Prostate gland (tissue), 2 donors: ENCODE results near the gene ATAT1. TPM values are rescaled to one million over a fixed set of nuclear protein-coding genes. Genes with fewer than 3 reads are reported as not detected.

Source experiments
- DNase-seq: peaks from one replicate; pipeline ENCODE4 v3.0.0-alpha.2; 2019; ENCODE audit warnings: low spot score
- H3K27ac ChIP-seq, 2 donors: fragments of 200-600 bp; sonication (generic); 2 replicates each; pipeline ENCODE4 v1.5.1; 2017 to 2019
- H3K27me3 ChIP-seq: fragments of 200-600 bp; sonication (generic); replicated peaks from 2 replicates; pipeline ENCODE4 v1.5.1; 2019; ENCODE audit not compliant: insufficient read depth
- H3K36me3 ChIP-seq, 2 donors: fragments of 200-600 bp; sonication (generic); 1 replicate in 1 of 2; 2 replicates in 1 of 2; pipeline versions ENCODE4 v1.5.1 to v1.8.1; 2017 to 2019
- H3K4me1 ChIP-seq: fragments of 200-600 bp; sonication (generic); replicated peaks from 2 replicates; pipeline ENCODE4 v1.5.1; 2019
- H3K4me3 ChIP-seq, 2 donors: fragments of 200-600 bp; sonication (generic); 2 replicates each; pipeline ENCODE4 v1.5.1; 2017 to 2019
- H3K9me3 ChIP-seq: fragments of 200-600 bp; sonication (generic); 2 replicates; pipeline ENCODE4 v1.5.1; 2017
- POLR2A ChIP-seq: fragments of 450-650 bp; IDR thresholded peaks from one replicate; pipeline ENCODE4 v1.6.1; 2016; ENCODE audit warnings: antibody characterized with exemption, mild to moderate bottlenecking
- POLR2AphosphoS5 ChIP-seq: sonication (generic); formaldehyde crosslinking; IDR thresholded peaks from one replicate; pipeline ENCODE4 v1.6.1; 2017; ENCODE audit warnings: antibody characterized with exemption
- WGBS: methylation state at CpG from one replicate; pipeline ENCODE4 v1.1.5; 2018; 5-methylcytosine and 5-hydroxymethylcytosine counted together
- intact Hi-C: fragments of 100-400 bp; cut with DNase I; formaldehyde crosslinking; loops from one replicate; pipeline ENCODE4 v1.14.2; 2022
- total RNA-seq, 2 donors: library from RNA; depleted of rRNA; stranded (reverse); fragments of >200 nt; gene quantifications; one replicate each; pipeline ENCODE4 v1.1.0, GENCODE V29; 2016
- TF ChIP-seq, protein P1 (sequence below), 4 experiments: fragments of 200-600 bp in 2 of 4; fragments of 450-650 bp in 2 of 4; sonication (generic) in 2 of 4; IDR thresholded peaks; 1 replicate in 3 of 4; 2 replicates in 1 of 4; pipeline ENCODE4 v1.5.1; 2016 to 2019; ENCODE audit warnings: antibody characterized with exemption in 4 of 4, mild to moderate bottlenecking in 2 of 4, moderate library complexity in 2 of 4

The ATAT1 gene
- total RNA-seq, 2 donors from 2014 or later, result 8.7 to 11.0 TPM

DNA sequence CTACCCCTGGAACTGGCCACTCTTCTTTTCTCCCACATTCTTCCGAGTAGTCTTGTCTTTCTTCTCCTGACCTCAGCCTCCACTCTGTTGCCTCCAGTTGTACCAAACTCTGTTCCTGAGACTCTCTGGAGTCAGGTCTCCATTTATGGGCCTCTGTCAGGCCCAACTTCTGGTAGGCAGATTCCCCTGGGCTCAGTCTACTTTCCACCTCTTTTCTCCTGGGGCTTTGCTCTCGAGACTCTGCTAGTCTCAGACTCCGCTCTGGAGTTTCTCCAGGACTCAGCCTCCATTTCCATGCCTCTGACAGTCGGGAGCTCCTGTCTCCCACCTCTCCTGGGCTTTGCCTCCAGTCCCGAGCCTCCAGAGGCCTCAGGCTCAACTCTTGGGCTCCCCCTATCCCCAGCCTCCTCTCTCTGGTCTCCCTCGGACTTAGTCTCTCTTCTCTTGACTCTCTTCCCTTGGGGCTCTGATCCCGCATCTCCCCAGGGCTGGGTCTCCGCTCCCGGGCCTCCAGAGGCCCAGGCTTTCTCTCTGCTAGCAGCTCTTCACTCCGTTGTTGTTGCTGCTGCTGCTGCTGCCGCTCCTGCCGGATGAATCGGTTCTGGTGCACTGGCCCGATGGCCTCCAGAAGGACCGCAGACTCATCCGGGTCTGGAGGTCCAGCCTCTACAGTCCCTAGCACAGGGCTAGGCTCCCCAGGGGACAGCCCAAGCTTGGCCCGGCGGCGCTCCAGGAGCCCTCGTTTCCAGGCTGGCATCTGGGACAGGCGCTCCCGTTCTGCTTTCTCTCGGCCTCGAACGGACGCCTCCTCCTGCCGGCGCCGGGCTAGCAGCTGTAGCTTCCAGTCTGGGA is 58.7 kb downstream of the ATAT1 start:
- intact Hi-C loops, result loop anchor here (2.0 to 5.0 kb wide), 2 partner anchors 35 to 68 kb away; partner anchors contain the start of genes MRPS18B, PPP1R10 and TUBB

DNA sequence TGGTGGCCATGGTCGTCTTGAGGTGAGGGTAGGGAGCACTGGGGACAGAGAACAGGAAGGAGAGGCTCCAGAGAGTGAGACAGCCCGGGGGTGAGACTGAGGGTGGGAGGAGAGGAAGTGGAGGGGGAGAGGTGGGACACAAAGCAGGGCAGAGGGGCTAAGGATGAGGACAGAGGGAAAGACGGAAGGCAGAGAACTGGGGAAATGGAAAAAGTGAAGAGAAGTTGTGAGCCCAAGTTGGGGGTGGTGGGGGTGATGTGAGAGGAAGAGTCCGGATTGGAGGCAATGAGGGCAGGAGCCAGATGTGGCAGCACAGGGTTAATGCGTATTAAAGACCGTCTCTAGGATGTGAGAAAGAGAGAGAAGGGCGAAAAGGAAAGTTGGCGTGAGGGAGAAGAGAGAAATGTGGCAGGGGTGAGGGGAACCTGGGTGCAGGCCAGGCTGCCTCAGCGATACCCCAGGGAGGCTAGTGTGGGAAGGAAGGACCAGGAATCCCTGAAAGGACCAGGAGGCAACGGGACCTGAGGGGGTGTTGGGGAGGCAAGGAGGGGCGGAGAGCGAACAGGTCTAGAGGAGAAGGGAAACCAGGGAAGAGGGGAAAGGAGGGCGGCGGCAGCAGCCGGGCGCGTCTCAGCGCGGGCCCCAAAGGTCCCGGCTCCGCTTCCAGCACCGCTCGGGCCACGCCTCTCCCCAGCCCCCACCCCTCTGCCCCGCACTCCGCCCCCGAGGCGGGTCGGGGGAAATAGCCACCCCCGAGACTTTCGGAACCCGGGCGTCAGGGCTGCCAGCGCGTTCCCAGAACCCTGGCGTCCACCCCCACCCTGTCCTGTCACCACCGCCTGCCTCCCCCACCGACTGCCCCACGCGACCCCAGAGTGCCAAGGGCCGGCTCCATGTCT is 59.6 kb downstream of the ATAT1 start, which contains the start of gene PPP1R18:
Gene PPP1R18 (minus strand): TSS at position 637 of the 899 bp plus-strand sequence. CDS start 627 bp downstream, at position 10.
- Histone ChIP-seq H3K4me3 (peak within 1 kb of the TSS; percentile 66 to 88), H3K36me3 (no peaks in the 10 kb centered on the region), H3K27me3 (no peaks in the 10 kb centered on the region), H3K27ac (peak within 1 kb of the TSS; percentile 92 to 97), H3K4me1 (peaks cover 4% of the 10 kb centered on the region), H3K9me3 (no peaks in the 10 kb centered on the region)
- intact Hi-C loops, result loop anchor here (2.0 to 5.0 kb wide), 2 partner anchors 35 to 69 kb away; partner anchors contain the start of genes MRPS18B, PPP1R10 and TUBB
- WGBS, result 2% methylated on average over 41 of the region's 41 CpGs
- peak; percentile 69 for DNase-seq
- TF ChIP-seq POLR2A (peak; percentile 59), POLR2AphosphoS5 (peak; percentile 8)
- TF ChIP-seq, protein P1, sequence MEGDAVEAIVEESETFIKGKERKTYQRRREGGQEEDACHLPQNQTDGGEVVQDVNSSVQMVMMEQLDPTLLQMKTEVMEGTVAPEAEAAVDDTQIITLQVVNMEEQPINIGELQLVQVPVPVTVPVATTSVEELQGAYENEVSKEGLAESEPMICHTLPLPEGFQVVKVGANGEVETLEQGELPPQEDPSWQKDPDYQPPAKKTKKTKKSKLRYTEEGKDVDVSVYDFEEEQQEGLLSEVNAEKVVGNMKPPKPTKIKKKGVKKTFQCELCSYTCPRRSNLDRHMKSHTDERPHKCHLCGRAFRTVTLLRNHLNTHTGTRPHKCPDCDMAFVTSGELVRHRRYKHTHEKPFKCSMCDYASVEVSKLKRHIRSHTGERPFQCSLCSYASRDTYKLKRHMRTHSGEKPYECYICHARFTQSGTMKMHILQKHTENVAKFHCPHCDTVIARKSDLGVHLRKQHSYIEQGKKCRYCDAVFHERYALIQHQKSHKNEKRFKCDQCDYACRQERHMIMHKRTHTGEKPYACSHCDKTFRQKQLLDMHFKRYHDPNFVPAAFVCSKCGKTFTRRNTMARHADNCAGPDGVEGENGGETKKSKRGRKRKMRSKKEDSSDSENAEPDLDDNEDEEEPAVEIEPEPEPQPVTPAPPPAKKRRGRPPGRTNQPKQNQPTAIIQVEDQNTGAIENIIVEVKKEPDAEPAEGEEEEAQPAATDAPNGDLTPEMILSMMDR (IDR thresholded peaks at IDR 0.05), result no peak

More for the DNA sequence above, 58.7 kb downstream of the ATAT1 start:
- peaks cover 4% of the 10 kb centered on the region for H3K4me1 ChIP-seq
- H3K27me3 ChIP-seq, result no peaks in the 10 kb centered on the region
- WGBS, result 54% methylated on average over 27 of the region's 29 CpGs
- no peak for DNase-seq
- H3K36me3 ChIP-seq, result no peaks in the 10 kb centered on the region
- H3K27ac ChIP-seq, result peak overlapping the region; percentile 92 to 97
- no peaks in the 10 kb centered on the region for H3K9me3 ChIP-seq
- peak overlapping the region; percentile 66 to 88 for H3K4me3 ChIP-seq
- TF ChIP-seq, protein P1 (IDR thresholded peaks at IDR 0.05), result no peak
- TF ChIP-seq POLR2AphosphoS5 (no peak), POLR2A (no peak)

DNA sequence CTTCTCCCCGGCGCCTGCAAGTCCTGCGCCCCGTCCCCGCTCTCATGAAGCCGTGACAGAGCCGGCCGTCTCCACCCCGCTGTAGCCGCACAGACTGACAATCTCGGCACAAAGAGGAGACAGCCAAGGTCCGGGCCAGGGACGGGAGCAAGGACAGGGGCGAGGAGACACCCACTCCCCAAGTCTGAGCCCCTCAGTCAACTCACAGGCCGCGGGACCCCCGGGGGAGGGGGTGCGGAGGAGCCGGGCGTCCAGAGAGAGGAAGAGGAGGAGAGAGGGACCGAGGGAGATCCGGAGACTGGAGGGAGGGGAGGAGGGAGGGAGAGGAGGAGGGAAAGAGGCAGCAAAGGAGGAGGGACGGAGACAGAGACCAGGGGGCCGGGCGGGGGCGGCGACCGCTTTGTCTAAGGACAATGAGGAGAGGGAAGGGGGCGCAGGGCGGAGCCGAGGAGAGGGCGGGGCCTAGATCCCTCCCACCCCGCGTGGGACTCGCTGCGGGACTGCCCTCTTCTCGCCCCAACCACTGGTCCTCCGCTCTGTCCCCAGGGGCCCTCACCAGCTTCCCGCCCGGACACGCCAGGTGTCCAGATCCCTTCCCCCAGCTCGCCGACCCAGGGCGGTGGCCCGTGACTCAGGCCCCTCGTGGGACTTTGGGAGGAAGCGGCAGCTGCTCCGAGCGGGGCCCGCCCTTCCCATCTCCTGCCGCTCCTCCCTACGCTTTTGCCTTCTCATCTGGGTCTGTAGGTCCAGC is 60.4 kb downstream of the ATAT1 start:
- under 1% methylated on average over 52 of the region's 52 CpGs for WGBS
- Histone ChIP-seq H3K27ac (peak overlapping the region; percentile 92 to 97), H3K9me3 (no peaks in the 10 kb centered on the region), H3K36me3 (no peaks in the 10 kb centered on the region), H3K4me1 (peaks cover 4% of the 10 kb centered on the region), H3K4me3 (peak overlapping the region; percentile 66 to 88), H3K27me3 (no peaks in the 10 kb centered on the region)
- intact Hi-C loops, result loop anchor here (2.0 to 5.0 kb wide), 2 partner anchors 34 to 70 kb away; partner anchors contain the start of genes MRPS18B, PPP1R10 and TUBB
- peak; percentile 76 for DNase-seq
- peak; percentile 63 for TF ChIP-seq POLR2A
- peak; percentile 74 for TF ChIP-seq POLR2AphosphoS5
- TF ChIP-seq, protein P1 (IDR thresholded peaks at IDR 0.05), result no peak

DNA sequence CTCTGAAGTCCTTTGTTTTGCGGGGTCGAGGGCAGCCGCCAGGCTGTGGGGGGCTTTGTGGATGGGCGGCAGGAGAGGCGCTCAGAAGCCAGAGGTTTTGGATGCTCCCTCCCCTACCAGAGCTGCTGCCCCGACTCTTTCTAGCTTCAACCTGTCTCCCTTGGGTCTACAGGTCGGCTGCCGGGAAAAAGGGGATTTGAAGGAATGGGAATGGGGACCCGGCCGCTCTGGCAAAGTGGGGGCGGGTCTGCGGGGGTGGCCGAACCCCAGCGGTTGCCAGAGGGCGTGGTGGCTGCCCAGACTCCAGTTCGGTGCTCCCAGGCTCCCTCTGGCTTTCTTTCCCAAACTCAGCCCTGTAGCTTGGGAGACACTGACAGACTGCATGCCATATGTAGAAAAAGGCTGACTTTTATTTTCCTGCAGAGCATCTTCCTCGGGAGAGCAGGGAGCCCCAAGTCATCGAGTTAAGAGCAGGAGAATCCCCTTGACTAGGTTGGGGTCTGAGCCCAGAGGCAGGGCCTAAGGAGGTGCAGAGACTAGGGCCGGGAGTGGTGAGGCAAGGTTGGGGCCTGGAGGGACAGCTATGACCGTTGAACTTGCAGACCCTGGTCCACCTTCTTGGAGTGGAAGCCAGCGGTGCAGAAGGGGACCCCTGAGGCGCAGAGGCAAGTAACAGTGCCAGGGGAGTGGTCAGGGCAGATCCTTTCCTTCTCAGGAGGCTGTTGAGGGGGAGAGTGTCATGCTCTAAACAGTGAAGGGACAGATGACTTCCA is 61.2 kb downstream of the ATAT1 start:
- DNase-seq, result no peak
- Histone ChIP-seq H3K9me3 (no peaks in the 10 kb centered on the region), H3K27ac (peak overlapping the region; percentile 92 to 97), H3K27me3 (no peaks in the 10 kb centered on the region), H3K4me3 (peak overlapping the region; percentile 66 to 88), H3K36me3 (no peaks in the 10 kb centered on the region), H3K4me1 (peaks cover 4% of the 10 kb centered on the region)
- TF ChIP-seq POLR2AphosphoS5 (no peak), POLR2A (no peak)
- TF ChIP-seq, protein P1 (IDR thresholded peaks at IDR 0.05), result peak in 1 of 4 experiments; percentile 29
- intact Hi-C loops, result loop anchor here (2.0 to 5.0 kb wide), 2 partner anchors 33 to 71 kb away; partner anchors contain the start of genes MRPS18B, PPP1R10 and TUBB
- WGBS, result 10% methylated on average over 22 of the region's 22 CpGs
